Duodenal mucosa (tissue), 2 donors: ENCODE results near the gene HNRNPM.

Source experiments
- H3K27ac ChIP-seq: one replicate; pipeline ENCODE4 v1.7.0; 2013; ENCODE audit warnings: low read depth, low read length
- H3K27me3 ChIP-seq, 2 donors: one replicate each; pipeline ENCODE4 v1.7.0; 2013; ENCODE audit warnings: low read length in 2 of 2, control low read depth in 1 of 2; ENCODE audit not compliant: insufficient read depth in 2 of 2, control insufficient read depth in 1 of 2
- H3K36me3 ChIP-seq, 2 donors: one replicate each; pipeline ENCODE4 v1.7.0; 2013; ENCODE audit warnings: low read length in 2 of 2, control low read depth in 1 of 2; ENCODE audit not compliant: insufficient read depth in 2 of 2, control insufficient read depth in 1 of 2
- H3K4me1 ChIP-seq, 2 donors: one replicate each; pipeline ENCODE4 v1.7.0; 2013; ENCODE audit warnings: low read length in 2 of 2, control low read depth in 1 of 2; ENCODE audit not compliant: insufficient read depth in 2 of 2, control insufficient read depth in 1 of 2
- H3K4me3 ChIP-seq, 2 donors: one replicate each; pipeline ENCODE4 v1.7.0; 2013; ENCODE audit warnings: low read length in 2 of 2, low read depth in 1 of 2
- H3K9ac ChIP-seq, 2 donors: one replicate each; pipeline ENCODE4 v1.7.0; 2013; ENCODE audit warnings: low read length in 2 of 2, low read depth in 1 of 2
- H3K9me3 ChIP-seq, 2 donors: one replicate each; pipeline ENCODE4 v1.7.0; 2013; ENCODE audit warnings: low read length in 2 of 2, control low read depth in 1 of 2; ENCODE audit not compliant: control insufficient read depth in 1 of 2

Gene HNRNPM

DNA sequence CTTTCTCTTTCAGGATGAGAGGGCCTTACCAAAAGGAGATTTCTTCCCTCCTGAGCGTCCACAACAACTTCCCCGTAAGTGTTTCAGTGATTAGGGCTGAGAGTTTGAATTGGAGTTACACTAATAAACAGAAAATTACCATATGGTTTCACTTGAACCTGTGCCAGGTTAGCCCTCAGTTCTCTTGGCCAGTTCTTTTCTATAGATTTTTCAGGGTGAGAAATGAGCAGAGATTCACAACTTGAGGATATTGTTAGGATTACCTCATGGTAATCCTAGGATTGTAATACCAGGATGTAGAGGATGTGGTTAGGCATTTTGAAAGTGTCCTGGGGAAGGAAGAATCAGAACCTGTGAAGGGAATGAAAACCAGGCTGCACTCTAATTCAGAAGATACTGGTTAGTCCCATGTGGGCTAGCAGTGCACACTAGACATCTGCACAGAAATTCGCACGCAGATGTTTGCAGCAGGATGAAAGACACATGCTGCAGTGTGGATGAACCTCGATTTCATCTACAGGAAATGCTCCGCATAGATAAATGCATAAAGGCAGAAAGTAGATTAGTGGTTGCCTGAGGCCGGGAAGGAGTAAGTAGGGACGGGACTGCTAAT, 24.1 kb downstream of the HNRNPM start:
- peaks cover 64 to 96% of the 10 kb centered on the region in 2 donors for H3K36me3 ChIP-seq
- no peaks in the 10 kb centered on the region for H3K9me3 ChIP-seq
- H3K4me3 ChIP-seq = no peak overlapping the region
- H3K4me1 ChIP-seq = no peaks in the 10 kb centered on the region
- H3K27ac ChIP-seq = no peak overlapping the region
- no peak overlapping the region for H3K9ac ChIP-seq
- no peaks in the 10 kb centered on the region for H3K27me3 ChIP-seq

DNA sequence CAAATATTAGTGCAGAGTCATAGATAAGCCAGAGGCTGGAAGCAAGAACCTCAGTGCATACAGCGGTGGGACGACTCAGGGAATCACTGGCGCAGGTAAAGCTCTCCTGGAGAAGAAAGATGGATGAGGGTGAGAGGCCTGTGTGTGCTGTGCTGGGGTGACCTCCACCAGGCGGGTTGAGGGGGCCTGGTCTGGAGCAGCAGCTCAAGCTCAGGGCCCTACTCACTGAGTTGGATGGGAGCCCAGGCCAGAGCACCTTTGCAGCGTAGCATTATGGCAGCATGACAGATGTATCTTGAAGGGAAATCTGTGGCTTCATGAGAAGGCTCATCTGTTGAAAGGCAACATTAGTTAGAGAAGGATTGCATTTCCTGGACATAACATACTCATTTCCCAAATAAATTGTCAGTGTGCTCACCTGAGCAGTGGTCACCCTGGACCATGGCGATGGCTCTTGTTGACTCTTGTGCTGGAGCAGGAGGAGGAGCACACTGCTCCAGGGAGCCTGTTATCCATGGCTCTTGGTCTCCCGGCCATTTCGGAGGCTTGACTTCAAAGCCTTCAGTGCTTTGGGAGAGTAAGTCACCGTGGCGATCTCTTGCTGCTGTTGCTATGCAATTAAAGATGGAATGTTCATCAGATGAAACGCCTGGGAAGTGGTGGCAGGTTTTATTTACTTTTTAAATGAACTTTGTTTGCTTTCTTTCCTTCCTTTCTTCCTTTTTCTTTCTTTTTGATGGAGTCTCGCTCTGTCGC, 25.0 kb downstream of the HNRNPM start:
- H3K9ac ChIP-seq = no peak overlapping the region
- H3K36me3 ChIP-seq = peaks cover 68 to 95% of the 10 kb centered on the region in 2 donors
- H3K4me1 ChIP-seq = no peaks in the 10 kb centered on the region
- no peaks in the 10 kb centered on the region for H3K9me3 ChIP-seq
- H3K4me3 ChIP-seq = no peak overlapping the region
- H3K27me3 ChIP-seq = no peaks in the 10 kb centered on the region
- H3K27ac ChIP-seq = no peak overlapping the region

DNA sequence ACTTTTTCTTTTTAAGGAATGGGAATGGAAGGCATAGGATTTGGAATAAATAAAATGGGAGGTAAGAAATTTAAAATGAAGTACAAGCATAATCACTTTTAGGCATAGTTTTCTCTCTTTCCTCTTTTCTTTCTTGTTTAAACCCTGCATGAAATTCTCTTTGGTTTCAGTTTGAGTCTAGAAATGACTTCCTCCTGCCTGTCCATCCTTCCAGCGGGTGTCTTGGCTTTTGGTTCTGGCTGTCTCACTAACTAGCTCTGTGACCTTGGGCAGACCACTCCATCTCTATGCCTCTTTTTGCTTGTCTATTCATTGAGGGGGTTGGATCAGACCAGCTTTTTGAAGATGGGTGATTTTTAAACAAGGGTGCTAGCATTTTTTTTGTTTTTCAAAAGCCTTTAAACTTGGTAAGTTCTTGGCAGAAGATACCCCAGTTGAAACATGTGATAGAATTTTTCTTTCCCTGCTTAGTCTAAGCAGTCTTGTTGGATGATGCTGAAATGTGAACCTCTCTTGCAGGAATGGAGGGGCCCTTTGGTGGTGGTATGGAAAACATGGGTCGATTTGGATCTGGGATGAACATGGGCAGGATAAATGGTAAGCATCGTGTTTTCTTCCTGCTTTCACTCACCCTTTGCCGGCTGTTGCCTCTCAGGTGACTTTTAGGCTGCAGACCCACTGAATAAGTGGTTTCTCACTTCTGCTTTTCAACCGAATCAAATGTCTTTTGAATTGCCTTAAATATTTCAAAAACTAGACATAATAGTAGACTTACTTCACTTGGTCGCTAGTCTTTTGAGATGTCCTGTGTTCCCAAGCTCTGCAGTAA, 29.1 kb downstream of the HNRNPM start:
- no peaks in the 10 kb centered on the region for H3K27me3 ChIP-seq
- peaks cover 50 to 96% of the 10 kb centered on the region in 2 donors for H3K36me3 ChIP-seq
- no peak overlapping the region for H3K27ac ChIP-seq
- H3K9ac ChIP-seq = no peak overlapping the region
- H3K9me3 ChIP-seq = no peaks in the 10 kb centered on the region
- H3K4me1 ChIP-seq = peaks cover 0 to 4% of the 10 kb centered on the region in 2 donors
- no peak overlapping the region for H3K4me3 ChIP-seq

DNA sequence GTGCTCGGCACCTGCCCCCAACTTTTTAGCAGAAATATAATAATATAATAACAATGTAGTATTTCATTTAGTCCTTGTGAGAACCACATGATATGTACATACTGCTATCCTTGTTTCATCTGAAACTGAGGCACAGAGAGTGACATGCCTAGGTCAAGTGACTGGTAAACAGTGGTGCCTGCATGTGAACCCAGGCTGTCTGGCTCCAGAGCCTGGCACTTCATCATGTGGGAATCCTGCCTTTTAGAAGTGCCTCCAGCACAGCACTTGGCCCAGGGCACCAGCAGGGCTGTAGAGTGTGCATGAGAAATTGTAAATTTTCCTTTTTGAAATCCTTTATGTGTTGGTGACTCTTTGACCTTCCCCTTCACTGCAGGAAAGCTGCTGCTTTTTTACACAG, 30.2 kb downstream of the HNRNPM start:
- Histone ChIP-seq H3K36me3 (peaks cover 39 to 91% of the 10 kb centered on the region in 2 donors), H3K9me3 (no peaks in the 10 kb centered on the region), H3K9ac (no peak overlapping the region), H3K4me1 (peaks cover 0 to 4% of the 10 kb centered on the region in 2 donors), H3K4me3 (no peak overlapping the region), H3K27me3 (no peaks in the 10 kb centered on the region), H3K27ac (no peak overlapping the region)

DNA sequence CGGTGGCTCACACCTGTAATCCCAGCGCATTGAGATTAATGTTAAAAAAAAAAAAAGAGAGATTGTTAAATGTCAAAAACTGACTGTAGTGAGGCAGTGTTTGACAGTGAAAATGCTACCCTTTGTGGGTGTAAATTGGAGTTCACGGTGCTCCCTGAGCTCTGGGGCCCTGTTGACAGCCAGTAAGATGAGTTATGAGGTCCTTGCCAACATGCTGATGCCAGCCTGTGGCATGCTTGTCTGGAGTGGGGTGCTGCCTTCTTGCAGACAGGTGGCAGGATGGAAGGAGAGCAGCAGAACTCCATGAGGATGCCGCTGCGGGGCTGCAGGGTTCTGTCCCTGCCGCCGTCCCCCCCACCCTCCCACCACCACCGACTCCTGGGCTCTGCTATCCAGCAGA, 31.7 kb downstream of the HNRNPM start:
- H3K4me1 ChIP-seq = peaks cover 0 to 4% of the 10 kb centered on the region in 2 donors
- no peaks in the 10 kb centered on the region for H3K27me3 ChIP-seq
- no peaks in the 10 kb centered on the region for H3K9me3 ChIP-seq
- no peak overlapping the region for H3K4me3 ChIP-seq
- H3K27ac ChIP-seq = no peak overlapping the region
- H3K36me3 ChIP-seq = peaks cover 36 to 89% of the 10 kb centered on the region in 2 donors
- H3K9ac ChIP-seq = no peak overlapping the region

DNA sequence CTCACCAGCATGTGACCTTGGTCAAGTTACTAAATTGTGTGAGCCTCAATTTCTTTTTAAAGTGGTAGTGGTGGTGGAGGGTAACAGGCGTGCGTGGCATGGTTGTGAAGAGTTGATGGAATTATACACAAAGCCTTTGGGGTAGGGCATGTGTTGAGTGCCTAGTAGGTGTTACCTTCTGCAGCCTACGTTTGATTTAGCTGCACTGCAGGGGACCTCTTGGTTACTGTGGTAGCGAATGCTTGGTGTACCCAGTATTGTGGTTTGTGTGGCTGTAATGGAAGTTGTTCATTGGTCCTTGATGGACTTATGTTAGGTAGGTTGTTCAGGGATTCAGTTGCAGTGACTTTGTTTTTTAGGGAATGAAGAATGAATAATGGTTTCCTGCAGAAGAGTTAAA, 33.1 kb downstream of the HNRNPM start:
- peaks cover 0 to 4% of the 10 kb centered on the region in 2 donors for H3K4me1 ChIP-seq
- peaks cover 39 to 85% of the 10 kb centered on the region in 2 donors for H3K36me3 ChIP-seq
- no peaks in the 10 kb centered on the region for H3K9me3 ChIP-seq
- H3K27ac ChIP-seq = no peak overlapping the region
- no peak overlapping the region for H3K9ac ChIP-seq
- no peak overlapping the region for H3K4me3 ChIP-seq
- no peaks in the 10 kb centered on the region for H3K27me3 ChIP-seq

DNA sequence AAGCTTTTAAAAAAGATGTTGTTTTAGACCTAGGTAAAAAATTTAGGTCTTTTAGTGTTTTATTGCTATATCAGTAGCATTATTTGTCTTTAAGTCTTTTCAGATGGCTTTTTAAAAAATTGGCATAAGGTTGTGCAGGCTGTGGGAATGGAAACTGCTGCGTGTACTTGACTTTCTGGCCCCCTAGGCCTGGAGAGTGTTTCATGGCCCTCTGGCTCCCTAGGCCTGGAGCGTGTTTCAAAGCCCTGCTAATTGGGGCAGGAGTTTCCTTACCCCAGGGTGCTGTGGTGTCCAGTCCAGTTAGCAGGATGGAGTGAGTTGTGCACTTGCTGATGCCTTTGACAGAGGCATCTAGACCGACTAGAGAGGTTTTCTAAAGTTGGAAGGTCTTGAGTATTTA, 33.8 kb downstream of the HNRNPM start:
- H3K27ac ChIP-seq = no peak overlapping the region
- H3K4me1 ChIP-seq = peaks cover 0 to 6% of the 10 kb centered on the region in 2 donors
- H3K9me3 ChIP-seq = no peaks in the 10 kb centered on the region
- H3K27me3 ChIP-seq = no peaks in the 10 kb centered on the region
- H3K9ac ChIP-seq = no peak overlapping the region
- no peak overlapping the region for H3K4me3 ChIP-seq
- H3K36me3 ChIP-seq = peaks cover 41 to 87% of the 10 kb centered on the region in 2 donors

DNA sequence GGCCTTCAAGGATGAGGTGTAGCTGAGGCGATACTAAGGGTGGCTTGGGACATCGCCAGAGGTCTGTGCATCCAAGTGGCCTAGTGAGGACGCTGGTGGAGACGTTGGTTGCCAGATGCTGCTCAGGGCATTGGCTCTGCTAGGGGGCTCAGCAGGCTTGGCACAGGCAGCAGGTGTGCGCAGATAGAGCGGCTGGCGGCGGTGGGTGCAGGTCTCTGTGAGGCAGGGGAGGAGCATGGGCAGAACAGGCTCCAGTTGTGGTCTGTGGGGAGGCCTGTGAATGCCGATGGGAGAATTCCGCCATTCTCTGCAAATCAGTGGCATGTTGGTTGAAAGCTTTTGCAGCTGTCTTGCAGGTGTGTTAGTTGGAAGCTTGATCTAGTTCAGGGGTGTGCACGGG, 36.4 kb downstream of the HNRNPM start:
- H3K9ac ChIP-seq = no peak overlapping the region
- peaks cover 40 to 86% of the 10 kb centered on the region in 2 donors for H3K36me3 ChIP-seq
- peaks cover 0 to 6% of the 10 kb centered on the region in 2 donors for H3K4me1 ChIP-seq
- no peak overlapping the region for H3K4me3 ChIP-seq
- no peak overlapping the region for H3K27ac ChIP-seq
- H3K27me3 ChIP-seq = no peaks in the 10 kb centered on the region
- no peaks in the 10 kb centered on the region for H3K9me3 ChIP-seq

DNA sequence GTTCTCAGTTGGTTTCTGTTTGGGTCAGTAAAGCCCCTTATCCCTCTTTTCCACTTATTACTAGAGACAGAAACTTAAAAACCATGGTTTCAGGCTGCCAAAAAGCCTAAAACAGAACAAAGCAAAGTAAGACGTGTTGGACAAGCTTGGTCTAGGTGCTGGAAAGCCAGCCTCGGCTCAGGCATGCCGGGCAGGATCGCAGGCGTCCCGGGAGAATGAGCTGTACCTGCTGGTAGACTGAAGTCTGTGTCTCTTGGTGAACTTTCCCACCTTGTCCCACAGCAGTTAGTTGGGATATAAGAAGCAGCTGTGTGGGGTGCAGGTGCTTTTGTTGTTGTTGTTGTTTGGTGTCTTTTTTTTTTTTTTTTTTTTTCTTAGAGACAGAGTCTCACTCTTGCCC, 36.8 kb downstream of the HNRNPM start:
- Histone ChIP-seq H3K4me1 (peaks cover 0 to 8% of the 10 kb centered on the region in 2 donors), H3K9ac (no peak overlapping the region), H3K36me3 (peaks cover 44 to 86% of the 10 kb centered on the region in 2 donors), H3K4me3 (no peak overlapping the region), H3K27me3 (no peaks in the 10 kb centered on the region), H3K9me3 (no peaks in the 10 kb centered on the region), H3K27ac (no peak overlapping the region)

DNA sequence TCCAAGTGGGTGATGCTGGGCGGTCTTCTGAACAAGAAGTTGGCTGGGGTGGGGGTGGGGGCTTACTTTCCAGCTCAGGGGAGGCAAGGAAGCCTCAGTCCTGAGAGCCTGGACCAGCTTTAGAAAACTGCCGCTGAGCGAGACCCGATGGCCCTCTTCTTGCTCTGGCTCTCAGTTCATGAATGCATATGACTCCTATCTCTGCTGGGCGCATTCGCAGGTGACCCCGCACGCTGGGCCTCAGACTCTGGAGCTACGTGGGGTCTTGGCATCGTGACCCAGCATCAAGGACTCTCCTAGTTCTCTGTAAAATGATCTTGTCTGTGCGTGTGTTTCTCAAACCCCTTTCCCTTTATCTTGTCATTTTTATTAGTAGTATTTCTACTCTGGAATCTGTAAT, 37.9 kb downstream of the HNRNPM start:
- H3K27ac ChIP-seq = no peak overlapping the region
- peaks cover 49 to 87% of the 10 kb centered on the region in 2 donors for H3K36me3 ChIP-seq

More for the DNA sequence above, 37.9 kb downstream of the HNRNPM start:
- H3K27me3 ChIP-seq = no peaks in the 10 kb centered on the region
- H3K9me3 ChIP-seq = no peaks in the 10 kb centered on the region
- H3K9ac ChIP-seq = no peak overlapping the region
- no peak overlapping the region for H3K4me3 ChIP-seq
- H3K4me1 ChIP-seq = peaks cover 4 to 13% of the 10 kb centered on the region in 2 donors
